Vagina (tissue), 2 donors: ENCODE data around the gene BLNK.

ENCODE experiments used
- POLR2AphosphoS5 ChIP-seq, 2 donors: sonication (generic); formaldehyde crosslinking; IDR thresholded peaks; one replicate each; pipeline ENCODE4 v1.9.0; 2017; ENCODE audit warnings: antibody characterized with exemption in 2 of 2, mild to moderate bottlenecking in 2 of 2, low read depth in 1 of 2; ENCODE audit not compliant: insufficient read depth in 1 of 2
- TF ChIP-seq, protein P1 (sequence below), 3 experiments: fragments of 450-650 bp in 2 of 3; fragments of 200-600 bp in 1 of 3; sonication (generic) in 1 of 3; IDR thresholded peaks; one replicate each; pipeline ENCODE4 v1.5.1; 2017 to 2019; ENCODE audit warnings: antibody characterized with exemption in 3 of 3, mild to moderate bottlenecking in 2 of 3, moderate library complexity in 2 of 3

- TF ChIP-seq, protein P1, sequence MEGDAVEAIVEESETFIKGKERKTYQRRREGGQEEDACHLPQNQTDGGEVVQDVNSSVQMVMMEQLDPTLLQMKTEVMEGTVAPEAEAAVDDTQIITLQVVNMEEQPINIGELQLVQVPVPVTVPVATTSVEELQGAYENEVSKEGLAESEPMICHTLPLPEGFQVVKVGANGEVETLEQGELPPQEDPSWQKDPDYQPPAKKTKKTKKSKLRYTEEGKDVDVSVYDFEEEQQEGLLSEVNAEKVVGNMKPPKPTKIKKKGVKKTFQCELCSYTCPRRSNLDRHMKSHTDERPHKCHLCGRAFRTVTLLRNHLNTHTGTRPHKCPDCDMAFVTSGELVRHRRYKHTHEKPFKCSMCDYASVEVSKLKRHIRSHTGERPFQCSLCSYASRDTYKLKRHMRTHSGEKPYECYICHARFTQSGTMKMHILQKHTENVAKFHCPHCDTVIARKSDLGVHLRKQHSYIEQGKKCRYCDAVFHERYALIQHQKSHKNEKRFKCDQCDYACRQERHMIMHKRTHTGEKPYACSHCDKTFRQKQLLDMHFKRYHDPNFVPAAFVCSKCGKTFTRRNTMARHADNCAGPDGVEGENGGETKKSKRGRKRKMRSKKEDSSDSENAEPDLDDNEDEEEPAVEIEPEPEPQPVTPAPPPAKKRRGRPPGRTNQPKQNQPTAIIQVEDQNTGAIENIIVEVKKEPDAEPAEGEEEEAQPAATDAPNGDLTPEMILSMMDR (IDR thresholded peaks at IDR 0.05) = no peak
- TF ChIP-seq POLR2AphosphoS5 (IDR thresholded peaks at IDR 0.05; ENCODE audit: insufficient read depth in 1 of 2, low read depth in 1 of 2) = no peak
Observed at GRCh38 chr10:96297486-96297885, 26.1 kb upstream of the BLNK start.
